SK-N-SH (cell line): ENCODE results near the gene HMHB1.

ENCODE experiments used
- EP300 ChIP-seq, 2 experiments: IDR thresholded peaks; 2 replicates each; pipeline versions ENCODE4 v1.4.0 to v1.6.1; 2012; ENCODE audit warnings: borderline replicate concordance in 1 of 2, low read depth in 1 of 2, low read length in 1 of 2
- POLR2AphosphoS5 ChIP-seq: IDR thresholded peaks from 2 replicates; pipeline ENCODE4 v1.6.1; 2012; ENCODE audit warnings: low read depth, low read length
- TEAD4 ChIP-seq: IDR thresholded peaks from 2 replicates; pipeline ENCODE4 v1.4.0; 2012; ENCODE audit warnings: mild to moderate bottlenecking, borderline replicate concordance; ENCODE audit not compliant: insufficient read depth
- TF ChIP-seq, protein P1 (sequence below): fragments of 200-600 bp; sonication (generic); IDR thresholded peaks from 2 replicates; pipeline ENCODE4 v1.6.1; 2017; ENCODE audit warnings: antibody characterized with exemption, mild to moderate bottlenecking, moderate library complexity

DNA sequence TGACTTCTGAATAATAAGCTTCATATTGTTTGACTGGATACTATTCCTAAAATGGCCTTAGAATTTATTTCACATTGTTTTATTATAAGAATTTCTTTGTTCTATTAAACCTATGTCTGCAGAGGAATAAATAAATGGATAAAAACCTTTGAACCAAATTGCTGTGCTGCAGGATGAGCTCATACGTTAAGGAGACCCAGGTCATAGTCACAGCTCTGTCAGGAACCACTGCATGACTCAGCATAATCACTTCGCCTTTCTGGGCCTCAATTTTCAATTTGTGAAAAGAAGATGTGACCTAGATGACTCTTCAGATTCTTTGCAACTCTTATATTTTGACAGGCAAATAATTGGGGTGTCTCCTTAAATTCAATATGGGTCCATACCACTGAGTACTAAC lies 36.7 kb upstream of the HMHB1 start:
- TF ChIP-seq POLR2AphosphoS5 (no peak), EP300 (IDR thresholded peaks at IDR 0.05; ENCODE audit: borderline replicate concordance in 1 of 2, low read depth in 1 of 2, low read length in 1 of 2) (no peak), TEAD4 (no peak)
- TF ChIP-seq, protein P1, sequence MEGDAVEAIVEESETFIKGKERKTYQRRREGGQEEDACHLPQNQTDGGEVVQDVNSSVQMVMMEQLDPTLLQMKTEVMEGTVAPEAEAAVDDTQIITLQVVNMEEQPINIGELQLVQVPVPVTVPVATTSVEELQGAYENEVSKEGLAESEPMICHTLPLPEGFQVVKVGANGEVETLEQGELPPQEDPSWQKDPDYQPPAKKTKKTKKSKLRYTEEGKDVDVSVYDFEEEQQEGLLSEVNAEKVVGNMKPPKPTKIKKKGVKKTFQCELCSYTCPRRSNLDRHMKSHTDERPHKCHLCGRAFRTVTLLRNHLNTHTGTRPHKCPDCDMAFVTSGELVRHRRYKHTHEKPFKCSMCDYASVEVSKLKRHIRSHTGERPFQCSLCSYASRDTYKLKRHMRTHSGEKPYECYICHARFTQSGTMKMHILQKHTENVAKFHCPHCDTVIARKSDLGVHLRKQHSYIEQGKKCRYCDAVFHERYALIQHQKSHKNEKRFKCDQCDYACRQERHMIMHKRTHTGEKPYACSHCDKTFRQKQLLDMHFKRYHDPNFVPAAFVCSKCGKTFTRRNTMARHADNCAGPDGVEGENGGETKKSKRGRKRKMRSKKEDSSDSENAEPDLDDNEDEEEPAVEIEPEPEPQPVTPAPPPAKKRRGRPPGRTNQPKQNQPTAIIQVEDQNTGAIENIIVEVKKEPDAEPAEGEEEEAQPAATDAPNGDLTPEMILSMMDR: no peak
